Stimulated activated CD4-positive, alpha-beta T cell treated with anti-CD3 and anti-CD28 coated beads, Interleukin-1b, Interleukin-23, amount 100 ng/mL, for 48 hours (primary cell): ENCODE measurements around the gene TPM3.
"Not testable (repeated sequence)": the region's sequence is repeated elsewhere in the genome, so short reads cannot be mapped to it uniquely, and the experiment has no call there.

ENCODE experiments used
- DNase-seq: peaks from one replicate; pipeline ENCODE4 v3.0.0-alpha.2; 2020

The TPM3 gene

GRCh38 chr1:154158307-154159125, 33.4 kb downstream of the TPM3 start:
- no peak for DNase-seq

GRCh38 chr1:154157520-154158306, 34.2 kb downstream of the TPM3 start:
- DNase-seq = peak; percentile 80

- no peak for DNase-seq
These were observed 36.6 kb downstream of the TPM3 start for GRCh38 chr1:154155251-154155650.

- DNase-seq = no peak
These were observed 37.2 kb downstream of the TPM3 start, which contains the start of gene NUP210L for GRCh38 chr1:154154534-154155191. Gene NUP210L (minus strand): TSS chr1:154155073.

- DNase-seq = no peak
These were observed 37.8 kb downstream of the TPM3 start for GRCh38 chr1:154154053-154154452.

- DNase-seq = no peak
These were observed 40.6 kb downstream of the TPM3 start for GRCh38 chr1:154151311-154151710.

- no peak for DNase-seq
These were observed 43.1 kb downstream of the TPM3 start for GRCh38 chr1:154148807-154149206.

GRCh38 chr1:154147505-154147904, 44.4 kb downstream of the TPM3 start:
- not testable (repeated sequence) for DNase-seq

GRCh38 chr1:154145986-154146385, 45.9 kb downstream of the TPM3 start:
- no peak for DNase-seq

GRCh38 chr1:154142358-154142757, 49.5 kb downstream of the TPM3 start:
- DNase-seq = no peak

GRCh38 chr1:154141240-154141639, 50.7 kb downstream of the TPM3 start:
- no peak for DNase-seq

GRCh38 chr1:154137888-154138287, 54.0 kb downstream of the TPM3 start:
- DNase-seq = no peak

- DNase-seq = no peak
These were observed 58.6 kb downstream of the TPM3 start for GRCh38 chr1:154133256-154133655.

- no peak for DNase-seq
These were observed 62.4 kb downstream of the TPM3 start for GRCh38 chr1:154129391-154129970.

GRCh38 chr1:154123205-154123604, 68.7 kb downstream of the TPM3 start:
- not testable (repeated sequence) for DNase-seq

- no peak for DNase-seq
These were observed 74.3 kb downstream of the TPM3 start for GRCh38 chr1:154117642-154118041.

- no peak for DNase-seq
These were observed 76.7 kb downstream of the TPM3 start for GRCh38 chr1:154115180-154115579.
